ENCODE measurements around the gene NDUFB6.

- no peak for TF ChIP-seq CTCF (IDR thresholded peaks at IDR 0.05)
- no peak for TF ChIP-seq POLR2A (IDR thresholded peaks at IDR 0.05)
- TF ChIP-seq POLR2AphosphoS5 (IDR thresholded peaks at IDR 0.05), result no peak
- TF ChIP-seq EP300 (IDR thresholded peaks at IDR 0.05), result no peak
Observed at GRCh38 chr9:32596936-32597335, 24.0 kb upstream of the NDUFB6 start.
